IMR-90 (cell line): Measurements from ENCODE around the gene DDAH2. TPM values are rescaled to one million over a fixed set of nuclear protein-coding genes. Genes with fewer than 3 reads are reported as not detected.
A peak's percentile ranks its signal among the peaks of the same experiment; 100 is the strongest.

Experiments used
- ATAC-seq: fragments of 200-7000 bp; cut with Tn5 transposase; 2 replicates; pipeline ENCODE4 v1.9.1; 2020; ENCODE audit warnings: low read depth, mild to moderate bottlenecking, moderate library complexity
- BruUV-seq: library from RNA; stranded (reverse); fragments of 400-500 nt; replicated peaks from 2 replicates; lab custom pipeline; 2021; lab: Mats Ljungman, UMichigan
- CTCF ChIA-PET: fragments of 300-600 bp; formaldehyde crosslinking; extraction: SDS; loops from one replicate; lab custom pipeline; 2021; ENCODE audit warnings: antibody characterized with exemption; lab: Yijun Ruan, JAX
- POLR2A ChIA-PET: fragments of 300-600 bp; sonication (Branson Sonifier 250); formaldehyde crosslinking; loops from one replicate; lab custom pipeline; 2022; ENCODE audit warnings: antibody characterized with exemption; ENCODE audit not compliant: unreplicated experiment; lab: Charles Lee
- DNase-seq: peaks from one replicate; pipeline ENCODE4 v3.0.0; 2013
- H2AFZ ChIP-seq: replicated peaks from 2 replicates; pipeline ENCODE3; 2013; ENCODE audit warnings: low read length, mild to moderate bottlenecking; ENCODE audit not compliant: poor library complexity
- H2AK5ac ChIP-seq: 2 replicates; pipeline ENCODE4 v1.6.1; 2013; ENCODE audit warnings: low read depth, low read length, inconsistent platforms
- H2AK9ac ChIP-seq: replicated peaks from 2 replicates; pipeline ENCODE3; 2013; ENCODE audit warnings: mild to moderate bottlenecking, low read depth, low read length, moderate library complexity; ENCODE audit not compliant: poor library complexity
- H2BK120ac ChIP-seq: 2 replicates; pipeline ENCODE4 v1.6.1; 2013; ENCODE audit warnings: low read depth, low read length, inconsistent platforms
- H2BK15ac ChIP-seq: 3 replicates; pipeline ENCODE4 v1.6.1; 2013; ENCODE audit warnings: low read depth, low read length, inconsistent platforms
- H2BK20ac ChIP-seq: 2 replicates; pipeline ENCODE4 v1.6.1; 2013; ENCODE audit warnings: low read depth, mild to moderate bottlenecking, inconsistent platforms, low read length, moderate library complexity
- H2BK5ac ChIP-seq: 2 replicates; pipeline ENCODE4 v1.6.1; 2013; ENCODE audit warnings: mild to moderate bottlenecking, low read depth, low read length, inconsistent platforms; ENCODE audit not compliant: poor library complexity, severe bottlenecking
- H3K14ac ChIP-seq: replicated peaks from 2 replicates; pipeline ENCODE4 v1.6.1; 2013; ENCODE audit warnings: low read depth, low read length, inconsistent platforms
- H3K18ac ChIP-seq: 2 replicates; pipeline ENCODE4 v1.6.1; 2013; ENCODE audit warnings: low read depth, low read length, control low read depth
- H3K23ac ChIP-seq: 2 replicates; pipeline ENCODE4 v1.6.1; 2013; ENCODE audit warnings: low read depth, low read length, inconsistent platforms
- H3K27ac ChIP-seq: 2 replicates; pipeline ENCODE4 v1.5.1; 2013; ENCODE audit warnings: mild to moderate bottlenecking, control low read depth, low read length; ENCODE audit not compliant: insufficient read depth
- H3K27me3 ChIP-seq: 2 replicates; pipeline ENCODE4 v1.6.1; 2013; ENCODE audit warnings: low read length; ENCODE audit not compliant: control insufficient read depth, insufficient read depth
- H3K36me3 ChIP-seq: 2 replicates; pipeline ENCODE4 v1.6.1; 2013; ENCODE audit warnings: low read length, mixed read lengths; ENCODE audit not compliant: control insufficient read depth, insufficient read depth
- H3K4ac ChIP-seq: 2 replicates; pipeline ENCODE4 v1.6.1; 2013; ENCODE audit warnings: low read depth, low read length, inconsistent platforms
- H3K4me1 ChIP-seq: 2 replicates; pipeline ENCODE4 v1.6.1; 2013; ENCODE audit warnings: low read length, mixed read lengths; ENCODE audit not compliant: control insufficient read depth, insufficient read depth
- H3K4me2 ChIP-seq: 2 replicates; pipeline ENCODE4 v1.6.1; 2013; ENCODE audit warnings: low read depth, mild to moderate bottlenecking, control low read depth, low read length, moderate library complexity
- H3K4me3 ChIP-seq: 2 replicates; pipeline ENCODE4 v1.5.1; 2013; ENCODE audit warnings: low read depth, mild to moderate bottlenecking, control low read depth, low read length, moderate library complexity; ENCODE audit not compliant: insufficient read depth
- H3K56ac ChIP-seq: 2 replicates; pipeline ENCODE4 v1.6.1; 2013; ENCODE audit warnings: low read length, inconsistent platforms; ENCODE audit not compliant: insufficient read depth; ENCODE audit errors: extremely low read depth
- H3K79me1 ChIP-seq, 2 experiments: 2 replicates each; pipeline ENCODE4 v1.6.1; 2013; ENCODE audit warnings: low read length in 2 of 2, inconsistent platforms in 1 of 2, low read depth in 1 of 2
- H3K9ac ChIP-seq: 2 replicates; pipeline ENCODE4 v1.6.1; 2013; ENCODE audit warnings: low read depth, low read length, control low read depth
- H3K9me1 ChIP-seq: 2 replicates; pipeline ENCODE4 v1.6.1; 2013; ENCODE audit warnings: low read length, inconsistent platforms; ENCODE audit not compliant: insufficient read depth
- H3K9me3 ChIP-seq: 2 replicates; pipeline ENCODE4 v1.6.1; 2013; ENCODE audit warnings: low read length; ENCODE audit not compliant: control insufficient read depth, insufficient read depth
- H4K20me1 ChIP-seq: 2 replicates; pipeline ENCODE4 v1.6.1; 2013; ENCODE audit warnings: low read length, inconsistent platforms; ENCODE audit not compliant: insufficient read depth
- H4K5ac ChIP-seq: 2 replicates; pipeline ENCODE4 v1.6.1; 2013; ENCODE audit warnings: mild to moderate bottlenecking, low read depth, low read length, control low read depth
- H4K8ac ChIP-seq, 2 experiments: 2 replicates each; pipeline ENCODE4 v1.6.1; 2013; ENCODE audit warnings: low read depth in 2 of 2, low read length in 2 of 2, control low read depth in 1 of 2, inconsistent platforms in 1 of 2
- H4K91ac ChIP-seq: 2 replicates; pipeline ENCODE4 v1.6.1; 2013; ENCODE audit warnings: low read depth, low read length, inconsistent platforms; ENCODE audit not compliant: insufficient read depth
- MXI1 ChIP-seq: IDR thresholded peaks from 2 replicates; pipeline ENCODE4 v1.6.1; 2012; ENCODE audit warnings: low read depth, mild to moderate bottlenecking, low read length, moderate library complexity, borderline replicate concordance
- WGBS, 2 experiments: methylation state at CpG; one replicate each; pipeline versions ENCODE4 v1.1.5 to v1.1.7; 2013; ENCODE audit warnings: missing lambda C conversion rate in 2 of 2; ENCODE audit not compliant: insufficient read length in 1 of 2; ENCODE audit errors: extremely low coverage in 2 of 2; 5-methylcytosine and 5-hydroxymethylcytosine counted together
- dilution Hi-C: fragments of 300-500 bp; cut with HindIII; formaldehyde crosslinking; loops from one replicate; pipeline ENCODE4 v1.14.3; 2018; ENCODE audit warnings: low sequenced_read_pairs; ENCODE audit not compliant: unreplicated experiment
- in situ Hi-C: fragments of 300-500 bp; cut with MboI; formaldehyde crosslinking; loops from 3 replicates; pipeline ENCODE4 v1.14.3; 2019; ENCODE audit warnings: low sequenced_read_pairs, inconsistent platforms, mixed read lengths
- intact Hi-C: fragments of 100-400 bp; cut with micrococcal nuclease; formaldehyde crosslinking; loops from 2 replicates; pipeline ENCODE4 v1.10.0; 2022
- polyA plus RNA-seq, 3 experiments: library from polyadenylated mRNA; depleted of rRNA; stranded (reverse); fragments of >200 nt; gene quantifications; 2 replicates each; pipeline ENCODE4 v1.2.3, GENCODE V29; 2012; ENCODE audit warnings: low replicate concordance in 1 of 3
- total RNA-seq: library from RNA; depleted of rRNA; stranded (reverse); fragments of >200 nt; gene quantifications from 2 replicates; pipeline ENCODE4 v1.2.3, GENCODE V29; 2012
- TF ChIP-seq, protein P1 (sequence below): fragments of 150-350 bp; IDR thresholded peaks from 2 replicates; pipeline ENCODE4 v1.6.1; 2017; ENCODE audit warnings: mild to moderate bottlenecking, antibody characterized with exemption, low read length, low read depth

The DDAH2 gene
- total and polyA plus RNA-seq, 2 of the 4 experiments (the other 2 are of a cell fraction) = 40.7 to 57.9 TPM

GRCh38 chr6:31701666-31702404 lies 27.3 kb downstream of the DDAH2 start:
- POLR2A ChIA-PET = interaction anchor here (0.9 kb wide), 1 partner anchor 28 kb away, joined by 3 read pairs; no protein-coding TSS in a partner anchor
- intact Hi-C loops = loop anchor here (2.0 kb wide), 2 partner anchors 29 to 129 kb away; no protein-coding TSS in a partner anchor

More at GRCh38 chr6:31701666-31702404, 27.3 kb downstream of the DDAH2 start:
- H2BK20ac ChIP-seq = no peak overlapping the region
- peaks cover 10% of the 10 kb centered on the region for H3K9me1 ChIP-seq
- H3K4ac ChIP-seq = peak overlapping the region; percentile 70
- H3K4me2 ChIP-seq = peak overlapping the region; percentile 97
- CTCF ChIA-PET = interaction anchor here (1.1 kb wide), 1 partner anchor 12 kb away, joined by 3 read pairs; no protein-coding TSS in a partner anchor
- ATAC-seq (peak; percentile 6; the same call in 1 of the 2 replicates), DNase-seq (peak; percentile 41)
- peak overlapping the region; percentile 10; the same call in 1 of the 2 replicates for H3K18ac ChIP-seq
- no peak overlapping the region for H2BK15ac ChIP-seq
- peak overlapping the region; percentile 43 to 53; a peak in 2 of 4 replicates for H4K8ac ChIP-seq
- H2AFZ ChIP-seq = peak overlapping the region; percentile 39
- H3K36me3 ChIP-seq = peaks cover 13% of the 10 kb centered on the region
- peak overlapping the region; percentile 82 for H3K27ac ChIP-seq
- peak overlapping the region; percentile 88 for H3K14ac ChIP-seq
- TF ChIP-seq MXI1 = peak; percentile 71; the same call in 1 of the 2 replicates
- TF ChIP-seq, protein P1, sequence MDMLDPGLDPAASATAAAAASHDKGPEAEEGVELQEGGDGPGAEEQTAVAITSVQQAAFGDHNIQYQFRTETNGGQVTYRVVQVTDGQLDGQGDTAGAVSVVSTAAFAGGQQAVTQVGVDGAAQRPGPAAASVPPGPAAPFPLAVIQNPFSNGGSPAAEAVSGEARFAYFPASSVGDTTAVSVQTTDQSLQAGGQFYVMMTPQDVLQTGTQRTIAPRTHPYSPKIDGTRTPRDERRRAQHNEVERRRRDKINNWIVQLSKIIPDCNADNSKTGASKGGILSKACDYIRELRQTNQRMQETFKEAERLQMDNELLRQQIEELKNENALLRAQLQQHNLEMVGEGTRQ = no peak
- no peaks in the 10 kb centered on the region for H3K9me3 ChIP-seq
- in situ Hi-C loops = no loop called here
- H3K27me3 ChIP-seq = no peaks in the 10 kb centered on the region
- H3K9ac ChIP-seq = peak overlapping the region; percentile 77
- H3K4me1 ChIP-seq = peaks cover 6% of the 10 kb centered on the region
- peak overlapping the region; percentile 70; the same call in 1 of the 2 replicates for H2AK5ac ChIP-seq
- WGBS, 2 experiments = 44% methylated on average over 3 of the region's 7 CpGs; no CpG with 5 or more reads in 1 of the 2 experiments
- H4K5ac ChIP-seq = no peak overlapping the region; the same call in 1 of the 2 replicates
- H3K56ac ChIP-seq = peak overlapping the region; percentile 77
- peaks cover 21 to 44% of the 10 kb centered on the region in 2 experiments for H3K79me1 ChIP-seq
- peak overlapping the region; percentile 78 for H3K23ac ChIP-seq
- 0 out of 2 replicates have a peak, but pooled peaks cover 11% of the 10 kb centered on the region for H4K20me1 ChIP-seq
- peak overlapping the region; percentile 79 for H2BK5ac ChIP-seq
- no TSS peak for BruUV-seq
- peak overlapping the region; percentile 55 for H2AK9ac ChIP-seq
- H2BK120ac ChIP-seq = no peak overlapping the region; the same call in 1 of the 2 replicates
- H4K91ac ChIP-seq = peak overlapping the region; percentile 15; the same call in 1 of the 2 replicates
- peak overlapping the region; percentile 67 for H3K4me3 ChIP-seq
- dilution Hi-C loops = no loop called here
